SK-N-SH (cell line): Measurements from ENCODE around the gene KLHDC9.

Source experiments
- CHD2 ChIP-seq: fragments of 150-350 bp; IDR thresholded peaks from 2 replicates; pipeline ENCODE4 v1.6.1; 2018; ENCODE audit warnings: low read length; ENCODE audit not compliant: partially characterized antibody
- CTCF ChIP-seq: fragments of 200-600 bp; sonication (generic); IDR thresholded peaks from 2 replicates; pipeline ENCODE4 v1.6.1; 2017; ENCODE audit warnings: antibody characterized with exemption, mild to moderate bottlenecking, moderate library complexity
- EP300 ChIP-seq, 2 experiments: IDR thresholded peaks; 2 replicates each; pipeline versions ENCODE4 v1.4.0 to v1.6.1; 2012; ENCODE audit warnings: borderline replicate concordance in 1 of 2, low read depth in 1 of 2, low read length in 1 of 2
- GABPA ChIP-seq: IDR thresholded peaks from 2 replicates; pipeline ENCODE4 v1.4.0; 2012; ENCODE audit warnings: low read depth, mild to moderate bottlenecking
- POLR2AphosphoS5 ChIP-seq: IDR thresholded peaks from 2 replicates; pipeline ENCODE4 v1.6.1; 2012; ENCODE audit warnings: low read depth, low read length

GRCh38 chr1:161137881-161138280 lies 39.7 kb downstream of the KLHDC9 start:
- TF ChIP-seq CTCF (no peak), CHD2 (no peak), EP300 (IDR thresholded peaks at IDR 0.05; ENCODE audit: borderline replicate concordance in 1 of 2, low read depth in 1 of 2, low read length in 1 of 2) (no peak), POLR2AphosphoS5 (no peak), GABPA (no peak)
